IMR-90 (cell line): ENCODE data around the gene TOR4A. TPM values are rescaled to one million over a fixed set of nuclear protein-coding genes. Genes with fewer than 3 reads are reported as not detected.

Experiments used
- ATAC-seq: fragments of 200-7000 bp; cut with Tn5 transposase; 2 replicates; pipeline ENCODE4 v1.9.1; 2020; ENCODE audit warnings: low read depth, mild to moderate bottlenecking, moderate library complexity
- BruUV-seq: library from RNA; stranded (reverse); fragments of 400-500 nt; replicated peaks from 2 replicates; lab custom pipeline; 2021; lab: Mats Ljungman, UMichigan
- CTCF ChIA-PET: fragments of 300-600 bp; formaldehyde crosslinking; extraction: SDS; loops from one replicate; lab custom pipeline; 2021; ENCODE audit warnings: antibody characterized with exemption; lab: Yijun Ruan, JAX
- POLR2A ChIA-PET: fragments of 300-600 bp; sonication (Branson Sonifier 250); formaldehyde crosslinking; loops from one replicate; lab custom pipeline; 2022; ENCODE audit warnings: antibody characterized with exemption; ENCODE audit not compliant: unreplicated experiment; lab: Charles Lee
- DNase-seq: peaks from one replicate; pipeline ENCODE4 v3.0.0; 2013
- H2AFZ ChIP-seq: replicated peaks from 2 replicates; pipeline ENCODE3; 2013; ENCODE audit warnings: low read length, mild to moderate bottlenecking; ENCODE audit not compliant: poor library complexity
- H2AK5ac ChIP-seq: 2 replicates; pipeline ENCODE4 v1.6.1; 2013; ENCODE audit warnings: low read depth, low read length, inconsistent platforms
- H2AK9ac ChIP-seq: replicated peaks from 2 replicates; pipeline ENCODE3; 2013; ENCODE audit warnings: mild to moderate bottlenecking, low read depth, low read length, moderate library complexity; ENCODE audit not compliant: poor library complexity
- H2BK120ac ChIP-seq: 2 replicates; pipeline ENCODE4 v1.6.1; 2013; ENCODE audit warnings: low read depth, low read length, inconsistent platforms
- H2BK15ac ChIP-seq: 3 replicates; pipeline ENCODE4 v1.6.1; 2013; ENCODE audit warnings: low read depth, low read length, inconsistent platforms
- H2BK20ac ChIP-seq: 2 replicates; pipeline ENCODE4 v1.6.1; 2013; ENCODE audit warnings: low read depth, mild to moderate bottlenecking, inconsistent platforms, low read length, moderate library complexity
- H2BK5ac ChIP-seq: 2 replicates; pipeline ENCODE4 v1.6.1; 2013; ENCODE audit warnings: mild to moderate bottlenecking, low read depth, low read length, inconsistent platforms; ENCODE audit not compliant: poor library complexity, severe bottlenecking
- H3K14ac ChIP-seq: replicated peaks from 2 replicates; pipeline ENCODE4 v1.6.1; 2013; ENCODE audit warnings: low read depth, low read length, inconsistent platforms
- H3K18ac ChIP-seq: 2 replicates; pipeline ENCODE4 v1.6.1; 2013; ENCODE audit warnings: low read depth, low read length, control low read depth
- H3K23ac ChIP-seq: 2 replicates; pipeline ENCODE4 v1.6.1; 2013; ENCODE audit warnings: low read depth, low read length, inconsistent platforms
- H3K27ac ChIP-seq: 2 replicates; pipeline ENCODE4 v1.5.1; 2013; ENCODE audit warnings: mild to moderate bottlenecking, control low read depth, low read length; ENCODE audit not compliant: insufficient read depth
- H3K27me3 ChIP-seq: 2 replicates; pipeline ENCODE4 v1.6.1; 2013; ENCODE audit warnings: low read length; ENCODE audit not compliant: control insufficient read depth, insufficient read depth
- H3K36me3 ChIP-seq: 2 replicates; pipeline ENCODE4 v1.6.1; 2013; ENCODE audit warnings: low read length, mixed read lengths; ENCODE audit not compliant: control insufficient read depth, insufficient read depth
- H3K4ac ChIP-seq: 2 replicates; pipeline ENCODE4 v1.6.1; 2013; ENCODE audit warnings: low read depth, low read length, inconsistent platforms
- H3K4me1 ChIP-seq: 2 replicates; pipeline ENCODE4 v1.6.1; 2013; ENCODE audit warnings: low read length, mixed read lengths; ENCODE audit not compliant: control insufficient read depth, insufficient read depth
- H3K4me2 ChIP-seq: 2 replicates; pipeline ENCODE4 v1.6.1; 2013; ENCODE audit warnings: low read depth, mild to moderate bottlenecking, control low read depth, low read length, moderate library complexity
- H3K4me3 ChIP-seq: 2 replicates; pipeline ENCODE4 v1.5.1; 2013; ENCODE audit warnings: low read depth, mild to moderate bottlenecking, control low read depth, low read length, moderate library complexity; ENCODE audit not compliant: insufficient read depth
- H3K56ac ChIP-seq: 2 replicates; pipeline ENCODE4 v1.6.1; 2013; ENCODE audit warnings: low read length, inconsistent platforms; ENCODE audit not compliant: insufficient read depth; ENCODE audit errors: extremely low read depth
- H3K79me1 ChIP-seq, 2 experiments: 2 replicates each; pipeline ENCODE4 v1.6.1; 2013; ENCODE audit warnings: low read length in 2 of 2, inconsistent platforms in 1 of 2, low read depth in 1 of 2
- H3K9ac ChIP-seq: 2 replicates; pipeline ENCODE4 v1.6.1; 2013; ENCODE audit warnings: low read depth, low read length, control low read depth
- H3K9me1 ChIP-seq: 2 replicates; pipeline ENCODE4 v1.6.1; 2013; ENCODE audit warnings: low read length, inconsistent platforms; ENCODE audit not compliant: insufficient read depth
- H3K9me3 ChIP-seq: 2 replicates; pipeline ENCODE4 v1.6.1; 2013; ENCODE audit warnings: low read length; ENCODE audit not compliant: control insufficient read depth, insufficient read depth
- H4K20me1 ChIP-seq: 2 replicates; pipeline ENCODE4 v1.6.1; 2013; ENCODE audit warnings: low read length, inconsistent platforms; ENCODE audit not compliant: insufficient read depth
- H4K5ac ChIP-seq: 2 replicates; pipeline ENCODE4 v1.6.1; 2013; ENCODE audit warnings: mild to moderate bottlenecking, low read depth, low read length, control low read depth
- H4K8ac ChIP-seq, 2 experiments: 2 replicates each; pipeline ENCODE4 v1.6.1; 2013; ENCODE audit warnings: low read depth in 2 of 2, low read length in 2 of 2, control low read depth in 1 of 2, inconsistent platforms in 1 of 2
- H4K91ac ChIP-seq: 2 replicates; pipeline ENCODE4 v1.6.1; 2013; ENCODE audit warnings: low read depth, low read length, inconsistent platforms; ENCODE audit not compliant: insufficient read depth
- BHLHE40 ChIP-seq: fragments of 150-350 bp; IDR thresholded peaks from 2 replicates; pipeline ENCODE4 v1.6.1; 2016; ENCODE audit warnings: mild to moderate bottlenecking, low read depth, low read length
- ELK1 ChIP-seq: fragments of 150-350 bp; IDR thresholded peaks from 2 replicates; pipeline ENCODE4 v1.6.1; 2016; ENCODE audit warnings: low read depth, mild to moderate bottlenecking, low read length, moderate library complexity, borderline replicate concordance
- FOS ChIP-seq: fragments of 150-350 bp; IDR thresholded peaks from 2 replicates; pipeline ENCODE4 v1.6.1; 2016; ENCODE audit warnings: low read depth, low read length
- MAFK ChIP-seq: IDR thresholded peaks from 2 replicates; pipeline ENCODE4 v1.6.1; 2012; ENCODE audit warnings: low read depth, low read length, improper control_type of control experiment
- MAZ ChIP-seq: IDR thresholded peaks from 2 replicates; pipeline ENCODE4 v1.6.1; 2012; ENCODE audit warnings: low read depth, mild to moderate bottlenecking, low read length, improper control_type of control experiment, moderate library complexity, borderline replicate concordance
- POLR2A ChIP-seq: IDR thresholded peaks from 2 replicates; pipeline ENCODE4 v1.6.1; 2012; ENCODE audit warnings: mild to moderate bottlenecking, low read depth, low read length
- RAD21 ChIP-seq: IDR thresholded peaks from 2 replicates; pipeline ENCODE4 v1.6.1; 2012; ENCODE audit warnings: low read length, improper control_type of control experiment
- RCOR1 ChIP-seq: IDR thresholded peaks from 2 replicates; pipeline ENCODE4 v1.6.1; 2012; ENCODE audit warnings: mild to moderate bottlenecking, low read length, improper control_type of control experiment; ENCODE audit not compliant: insufficient replicate concordance
- RFX5 ChIP-seq: IDR thresholded peaks from 2 replicates; pipeline ENCODE4 v1.8.0; 2012; ENCODE audit warnings: low read depth, mild to moderate bottlenecking, low read length, moderate library complexity
- USF2 ChIP-seq: fragments of 150-350 bp; IDR thresholded peaks from 2 replicates; pipeline ENCODE4 v1.6.1; 2017; ENCODE audit warnings: mild to moderate bottlenecking, antibody characterized with exemption, low read length, low read depth
- WGBS, 2 experiments: methylation state at CpG; one replicate each; pipeline versions ENCODE4 v1.1.5 to v1.1.7; 2013; ENCODE audit warnings: missing lambda C conversion rate in 2 of 2; ENCODE audit not compliant: insufficient read length in 1 of 2; ENCODE audit errors: extremely low coverage in 2 of 2; 5-methylcytosine and 5-hydroxymethylcytosine counted together
- dilution Hi-C: fragments of 300-500 bp; cut with HindIII; formaldehyde crosslinking; loops from one replicate; pipeline ENCODE4 v1.14.3; 2018; ENCODE audit warnings: low sequenced_read_pairs; ENCODE audit not compliant: unreplicated experiment
- in situ Hi-C: fragments of 300-500 bp; cut with MboI; formaldehyde crosslinking; loops from 3 replicates; pipeline ENCODE4 v1.14.3; 2019; ENCODE audit warnings: low sequenced_read_pairs, inconsistent platforms, mixed read lengths
- intact Hi-C: fragments of 100-400 bp; cut with micrococcal nuclease; formaldehyde crosslinking; loops from 2 replicates; pipeline ENCODE4 v1.10.0; 2022
- polyA plus RNA-seq, 3 experiments: library from polyadenylated mRNA; depleted of rRNA; stranded (reverse); fragments of >200 nt; gene quantifications; 2 replicates each; pipeline ENCODE4 v1.2.3, GENCODE V29; 2012; ENCODE audit warnings: low replicate concordance in 1 of 3
- total RNA-seq: library from RNA; depleted of rRNA; stranded (reverse); fragments of >200 nt; gene quantifications from 2 replicates; pipeline ENCODE4 v1.2.3, GENCODE V29; 2012

The TOR4A gene
- total and polyA plus RNA-seq, 2 of the 4 experiments (the other 2 are of a cell fraction): 9.7 to 22.9 TPM

- TF ChIP-seq RCOR1: no peak
These were observed 1.7 kb upstream of the TOR4A start (continued) for GRCh38 chr9:137275588-137276472.

DNA sequence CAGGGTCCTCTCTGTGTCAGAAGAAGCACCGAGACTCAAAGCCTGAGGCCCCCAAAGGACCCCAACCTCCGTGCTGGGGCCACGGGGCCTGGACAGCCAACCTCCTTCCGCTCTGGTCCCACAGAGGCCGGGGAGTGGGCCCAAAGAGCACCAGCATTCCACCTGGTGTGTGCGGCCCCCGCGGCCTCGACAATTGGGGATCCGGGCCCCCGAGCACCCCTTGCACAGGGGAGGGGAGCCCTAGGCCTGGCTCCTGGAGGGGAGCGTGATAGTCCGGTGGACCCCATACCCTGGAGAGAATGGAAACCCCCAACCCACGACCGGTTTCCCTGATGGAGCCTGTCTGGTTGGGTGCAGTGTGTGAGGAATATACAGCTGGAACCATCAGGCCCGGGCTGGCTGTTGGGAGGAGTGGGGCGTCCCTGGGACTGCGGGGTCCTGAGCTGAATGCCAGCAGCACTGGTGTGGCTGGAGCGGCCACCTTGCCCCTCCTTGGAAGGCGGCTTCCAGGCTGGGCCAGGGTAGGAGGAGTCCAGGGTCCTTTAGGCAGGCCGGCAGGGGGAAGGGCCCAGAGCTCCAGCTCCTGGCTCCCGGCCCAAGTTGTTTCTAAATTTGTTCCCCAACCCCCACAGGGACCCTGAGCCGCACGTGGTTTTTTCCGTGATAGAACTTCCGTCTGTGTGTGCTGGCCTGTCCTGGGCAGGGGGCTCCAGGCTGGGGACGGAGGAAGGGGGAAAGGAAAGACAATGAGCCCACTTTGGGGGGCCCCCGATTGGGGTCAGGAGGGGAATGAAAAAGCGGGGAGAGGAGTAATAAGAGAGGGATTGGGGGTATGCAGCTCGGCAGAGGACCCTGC is 825 bp upstream of the TOR4A start:
- Histone ChIP-seq H3K18ac (no peak overlapping the region; the same call in 1 of the 2 replicates), H3K4me1 (peaks cover 21% of the 10 kb centered on the region), H3K27me3 (no peaks in the 10 kb centered on the region), H3K4ac (peak overlapping the region; percentile 82), H3K36me3 (peaks cover 37% of the 10 kb centered on the region), H2BK120ac (peak overlapping the region; percentile 66; the same call in 1 of the 2 replicates), H3K9me1 (no peaks in the 10 kb centered on the region), H4K8ac (peak overlapping the region; percentile 60 to 86; a peak in 3 of 4 replicates), H2BK20ac (no peak overlapping the region; the same call in 1 of the 2 replicates), H3K79me1 (peaks cover 3 to 65% of the 10 kb centered on the region in 2 experiments), H3K27ac (peak overlapping the region; percentile 78), H3K9me3 (no peaks in the 10 kb centered on the region), H4K91ac (peak overlapping the region; percentile 73), H3K14ac (no peak overlapping the region; the same call in 1 of the 2 replicates), H2BK5ac (peak overlapping the region; percentile 71), H2BK15ac (0 out of 3 replicates have a peak overlapping the region, but pooled peaks have one; percentile 40), H4K20me1 (peaks cover 32% of the 10 kb centered on the region), H3K4me3 (no peak overlapping the region; the same call in 1 of the 2 replicates), H2AFZ (peak overlapping the region; percentile 88), H3K23ac (0 out of 2 replicates have a peak overlapping the region, but pooled peaks have one; percentile 10), H2AK5ac (peak overlapping the region; percentile 91), H3K4me2 (peak overlapping the region; percentile 76), H3K9ac (peak overlapping the region; percentile 39; the same call in 1 of the 2 replicates), H3K56ac (no peak overlapping the region), H4K5ac (peak overlapping the region; percentile 25; the same call in 1 of the 2 replicates), H2AK9ac (peak overlapping the region; percentile 99)
- ATAC-seq (peak; percentile 43), DNase-seq (peak; percentile 38)
- 48% methylated on average over 8 of the region's 30 CpGs; no CpG with 5 or more reads in 1 of the 2 experiments for WGBS, 2 experiments
- intact Hi-C loops: no loop called here
- ChIA-PET POLR2A (interaction anchor here (0.5 kb wide), 1 partner anchor 10 kb away, joined by 5 read pairs; no protein-coding TSS in a partner anchor), CTCF (no interaction called here)
- no TSS peak for BruUV-seq
- in situ Hi-C loops: no loop called here
- dilution Hi-C loops: no loop called here
- no peak for TF ChIP-seq RCOR1
- TF ChIP-seq RFX5: no peak
- TF ChIP-seq RAD21: no peak
- no peak for TF ChIP-seq MAFK
- no peak for TF ChIP-seq FOS
- TF ChIP-seq ELK1: no peak
- 0 out of 2 replicates have a peak, but pooled peaks have one; percentile 18 for TF ChIP-seq USF2
- TF ChIP-seq POLR2A: no peak
- no peak for TF ChIP-seq MAZ
- TF ChIP-seq BHLHE40: 0 out of 2 replicates have a peak, but pooled peaks have one; percentile 9
